ENCODE measurements around the gene SERGEF. TPM values are rescaled to one million over a fixed set of nuclear protein-coding genes. Genes with fewer than 3 reads are reported as not detected.

The SERGEF gene
- total RNA-seq, 1 donor from 2014 or later = 17.6 TPM

- no peak overlapping the region for H3K27ac Mint-ChIP-seq (ENCODE audit: unreplicated experiment)
- H3K27me3 ChIP-seq (ENCODE audit: insufficient read depth, low read length) = no peaks in the 10 kb centered on the region
- TF ChIP-seq CTCF (IDR thresholded peaks at IDR 0.05; ENCODE audit: insufficient read depth, low read depth, low read length) = peak; percentile 24
- TF ChIP-seq EZH2 (IDR thresholded peaks at IDR 0.05; ENCODE audit: insufficient read depth, low read length) = no peak
Observed at GRCh38 chr11:17846852-17847453, 165.9 kb downstream of the SERGEF start.

DNA sequence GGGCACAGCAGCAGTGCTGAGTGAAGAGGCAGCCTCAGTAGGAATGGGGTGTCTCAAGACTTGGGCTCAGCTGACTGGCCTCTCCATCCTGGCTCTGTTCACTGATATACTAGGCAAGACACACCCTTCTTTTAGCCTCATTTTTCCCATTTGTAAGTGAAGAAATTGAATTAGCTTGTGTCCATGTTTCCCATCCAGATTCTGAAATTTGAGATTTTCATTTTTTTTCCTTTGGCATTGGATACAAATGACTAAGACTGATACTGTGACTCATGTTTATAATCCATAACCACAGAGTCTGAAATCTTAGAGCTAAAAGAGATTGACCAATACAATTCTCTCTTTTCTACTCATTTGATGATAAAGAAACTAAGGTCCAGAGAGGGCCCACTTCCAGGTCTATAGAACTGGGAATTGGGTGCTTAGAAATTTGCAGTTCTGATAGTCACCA, 167.4 kb downstream of the SERGEF start:
- Histone ChIP-seq H3K9ac (ENCODE audit: low read length) (no peak overlapping the region), H3K4me1 (ENCODE audit: insufficient read depth, low read length) (peaks cover 16% of the 10 kb centered on the region), H3K9me3 (ENCODE audit: insufficient read depth, low read depth, low read length) (no peaks in the 10 kb centered on the region), H3K4me2 (ENCODE audit: low read length) (peak overlapping the region; percentile 56), H4K20me1 (ENCODE audit: insufficient read depth, low read length) (peaks cover 6% of the 10 kb centered on the region), H3K27me3 (ENCODE audit: insufficient read depth, low read length) (no peaks in the 10 kb centered on the region), H3K36me3 (ENCODE audit: insufficient read depth, low read length) (no peaks in the 10 kb centered on the region), H2AFZ (ENCODE audit: low read depth, low read length) (no peak overlapping the region), H3K79me2 (ENCODE audit: insufficient read depth, low read length) (no peaks in the 10 kb centered on the region), H3K4me3 (ENCODE audit: insufficient read depth, low read depth, low read length) (no peak overlapping the region), H3K27ac (ENCODE audit: low read depth, low read length) (no peak overlapping the region)
- DNase-seq (ENCODE audit: low read depth) = peak; percentile 86
- H3K4me3 Mint-ChIP-seq (ENCODE audit: unreplicated experiment) = no peak overlapping the region
- H3K27ac Mint-ChIP-seq (ENCODE audit: unreplicated experiment) = no peak overlapping the region
- no peak for FAIRE-seq
- no peaks in the 10 kb centered on the region for H3K36me3 Mint-ChIP-seq (ENCODE audit: low read depth, unreplicated experiment)
- no peaks in the 10 kb centered on the region for H3K9me3 Mint-ChIP-seq (ENCODE audit: unreplicated experiment)
- no peak for TF ChIP-seq CTCF (IDR thresholded peaks at IDR 0.05; ENCODE audit: insufficient read depth, low read depth, low read length)
- peaks cover 2% of the 10 kb centered on the region for H3K27me3 Mint-ChIP-seq (ENCODE audit: low read depth, unreplicated experiment)
- no peaks in the 10 kb centered on the region for H3K4me1 Mint-ChIP-seq (ENCODE audit: low read depth, unreplicated experiment)

More at GRCh38 chr11:17846852-17847453, 165.9 kb downstream of the SERGEF start:
- no peaks in the 10 kb centered on the region for H3K79me2 ChIP-seq (ENCODE audit: insufficient read depth, low read length)
- H3K9ac ChIP-seq (ENCODE audit: low read length) = no peak overlapping the region
- no peaks in the 10 kb centered on the region for H3K36me3 ChIP-seq (ENCODE audit: insufficient read depth, low read length)
- H3K9me3 ChIP-seq (ENCODE audit: insufficient read depth, low read depth, low read length) = no peaks in the 10 kb centered on the region
- H3K4me1 ChIP-seq (ENCODE audit: insufficient read depth, low read length) = peaks cover 16% of the 10 kb centered on the region
- FAIRE-seq (no peak), DNase-seq (ENCODE audit: low read depth) (peak; percentile 65)
- no peak overlapping the region for H3K4me3 ChIP-seq (ENCODE audit: insufficient read depth, low read depth, low read length)
- peaks cover 6% of the 10 kb centered on the region for H3K4me1 Mint-ChIP-seq (ENCODE audit: low read depth, unreplicated experiment)
- no peak overlapping the region for H3K27ac ChIP-seq (ENCODE audit: low read depth, low read length)
- no peak overlapping the region for H2AFZ ChIP-seq (ENCODE audit: low read depth, low read length)
- H3K9me3 Mint-ChIP-seq (ENCODE audit: unreplicated experiment) = no peaks in the 10 kb centered on the region
- no peak overlapping the region for H3K4me2 ChIP-seq (ENCODE audit: low read length)
- no peak overlapping the region for H3K4me3 Mint-ChIP-seq (ENCODE audit: unreplicated experiment)
- no peaks in the 10 kb centered on the region for H3K27me3 Mint-ChIP-seq (ENCODE audit: low read depth, unreplicated experiment)
- peaks cover 6% of the 10 kb centered on the region for H4K20me1 ChIP-seq (ENCODE audit: insufficient read depth, low read length)
- H3K36me3 Mint-ChIP-seq (ENCODE audit: low read depth, unreplicated experiment) = no peaks in the 10 kb centered on the region

GRCh38 chr11:17840101-17840548, 172.7 kb downstream of the SERGEF start:
- no peaks in the 10 kb centered on the region for H3K79me2 ChIP-seq (ENCODE audit: insufficient read depth, low read length)
- H2AFZ ChIP-seq (ENCODE audit: low read depth, low read length) = no peak overlapping the region
- no peaks in the 10 kb centered on the region for H3K27me3 ChIP-seq (ENCODE audit: insufficient read depth, low read length)
- no peaks in the 10 kb centered on the region for H3K9me3 ChIP-seq (ENCODE audit: insufficient read depth, low read depth, low read length)
- Mint-ChIP-seq H3K4me3 (ENCODE audit: unreplicated experiment) (no peak overlapping the region), H3K9me3 (ENCODE audit: unreplicated experiment) (peaks cover 4% of the 10 kb centered on the region), H3K27me3 (ENCODE audit: low read depth, unreplicated experiment) (peaks cover 5% of the 10 kb centered on the region), H3K4me1 (ENCODE audit: low read depth, unreplicated experiment) (no peaks in the 10 kb centered on the region), H3K36me3 (ENCODE audit: low read depth, unreplicated experiment) (peaks cover 4% of the 10 kb centered on the region), H3K27ac (ENCODE audit: unreplicated experiment) (no peak overlapping the region)
- FAIRE-seq (no peak), DNase-seq (ENCODE audit: low read depth) (no peak)
- H3K36me3 ChIP-seq (ENCODE audit: insufficient read depth, low read length) = no peaks in the 10 kb centered on the region
- H3K4me1 ChIP-seq (ENCODE audit: insufficient read depth, low read length) = peaks cover 2% of the 10 kb centered on the region
- TF ChIP-seq EZH2 (IDR thresholded peaks at IDR 0.05; ENCODE audit: insufficient read depth, low read length) (no peak), CTCF (IDR thresholded peaks at IDR 0.05; ENCODE audit: insufficient read depth, low read depth, low read length) (no peak)
- H4K20me1 ChIP-seq (ENCODE audit: insufficient read depth, low read length) = no peaks in the 10 kb centered on the region
- no peak overlapping the region for H3K4me3 ChIP-seq (ENCODE audit: insufficient read depth, low read depth, low read length)
- no peak overlapping the region for H3K9ac ChIP-seq (ENCODE audit: low read length)
- no peak overlapping the region for H3K27ac ChIP-seq (ENCODE audit: low read depth, low read length)
- H3K4me2 ChIP-seq (ENCODE audit: low read length) = no peak overlapping the region

Data from astrocyte (in vitro differentiated cells and primary cell).